HG03558 (cell line): Measurements from ENCODE around the gene KRT14.

Experiments used
- ATAC-seq: cut with Tn5 transposase; IDR thresholded peaks from one replicate; pipeline ENCODE4 v1.9.1; 2021; ENCODE audit warnings: moderate number of reproducible peaks; ENCODE audit not compliant: unreplicated experiment; ENCODE audit errors: extremely low read depth

Gene KRT14

GRCh38 chr17:41535764-41536481 is 50.8 kb downstream of the KRT14 start:
- ATAC-seq, result no peak

GRCh38 chr17:41534899-41535546 is 51.7 kb downstream of the KRT14 start:
- ATAC-seq, result no peak

- no peak for ATAC-seq
These were observed 53.1 kb downstream of the KRT14 start for GRCh38 chr17:41533613-41534012.

- no peak for ATAC-seq
These were observed 53.6 kb downstream of the KRT14 start for GRCh38 chr17:41532947-41533570.
